ENCODE results near the gene DNAH14.

DNA sequence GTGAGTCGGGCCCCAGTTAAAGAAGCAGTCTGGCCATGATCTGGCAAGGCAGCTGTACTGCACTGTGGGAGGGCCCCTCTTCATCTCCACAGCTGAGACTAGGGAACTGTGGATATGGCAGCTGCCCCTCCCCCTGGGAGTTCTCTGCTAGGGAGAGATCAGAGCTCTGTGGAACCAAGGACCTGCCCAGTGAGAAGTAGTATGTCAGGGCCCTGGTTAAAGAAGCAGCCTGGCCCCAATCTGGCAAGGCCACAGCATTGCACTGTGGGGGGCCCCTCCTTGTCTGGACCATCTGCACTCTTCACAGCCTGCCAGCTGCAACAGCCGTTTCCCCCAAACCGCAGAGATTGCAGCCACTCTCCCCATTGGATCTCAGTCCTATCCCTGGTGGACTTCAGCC, 208.5 kb downstream of the DNAH14 start:
- no peak for TF ChIP-seq POLR2A (IDR thresholded peaks at IDR 0.05)
- TF ChIP-seq, protein P1, sequence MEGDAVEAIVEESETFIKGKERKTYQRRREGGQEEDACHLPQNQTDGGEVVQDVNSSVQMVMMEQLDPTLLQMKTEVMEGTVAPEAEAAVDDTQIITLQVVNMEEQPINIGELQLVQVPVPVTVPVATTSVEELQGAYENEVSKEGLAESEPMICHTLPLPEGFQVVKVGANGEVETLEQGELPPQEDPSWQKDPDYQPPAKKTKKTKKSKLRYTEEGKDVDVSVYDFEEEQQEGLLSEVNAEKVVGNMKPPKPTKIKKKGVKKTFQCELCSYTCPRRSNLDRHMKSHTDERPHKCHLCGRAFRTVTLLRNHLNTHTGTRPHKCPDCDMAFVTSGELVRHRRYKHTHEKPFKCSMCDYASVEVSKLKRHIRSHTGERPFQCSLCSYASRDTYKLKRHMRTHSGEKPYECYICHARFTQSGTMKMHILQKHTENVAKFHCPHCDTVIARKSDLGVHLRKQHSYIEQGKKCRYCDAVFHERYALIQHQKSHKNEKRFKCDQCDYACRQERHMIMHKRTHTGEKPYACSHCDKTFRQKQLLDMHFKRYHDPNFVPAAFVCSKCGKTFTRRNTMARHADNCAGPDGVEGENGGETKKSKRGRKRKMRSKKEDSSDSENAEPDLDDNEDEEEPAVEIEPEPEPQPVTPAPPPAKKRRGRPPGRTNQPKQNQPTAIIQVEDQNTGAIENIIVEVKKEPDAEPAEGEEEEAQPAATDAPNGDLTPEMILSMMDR (IDR thresholded peaks at IDR 0.05): no peak
